Liver (tissue), 3 donors: ENCODE results near the gene MIA3.

Experiments used
- CTCF ChIP-seq: fragments of 150-350 bp; IDR thresholded peaks from 2 replicates; pipeline ENCODE4 v1.5.1; 2017; ENCODE audit warnings: improper control_type of control experiment, low read depth, low read length; ENCODE audit not compliant: missing input control
- JUND ChIP-seq, 2 donors: IDR thresholded peaks; 2 replicates each; pipeline ENCODE4 v1.6.1; 2016; ENCODE audit warnings: antibody characterized with exemption in 2 of 2
- MAX ChIP-seq: IDR thresholded peaks from 2 replicates; pipeline ENCODE4 v1.6.1; 2016; ENCODE audit warnings: antibody characterized with exemption
- RAD21 ChIP-seq, 2 donors: IDR thresholded peaks; 2 replicates each; pipeline ENCODE4 v1.6.1; 2016; ENCODE audit warnings: antibody characterized with exemption in 2 of 2, mild to moderate bottlenecking in 2 of 2
- REST ChIP-seq: IDR thresholded peaks from 2 replicates; pipeline ENCODE4 v1.6.1; 2016; ENCODE audit warnings: antibody characterized with exemption, mild to moderate bottlenecking
- TAF1 ChIP-seq: conservative IDR thresholded peaks from 2 replicates; pipeline ENCODE4 v1.6.1; 2016; ENCODE audit warnings: antibody characterized with exemption, mild to moderate bottlenecking
- ZBTB33 ChIP-seq: IDR thresholded peaks from 2 replicates; pipeline ENCODE4 v1.6.1; 2016; ENCODE audit warnings: antibody characterized with exemption
- donor health status: healthy.
- donor health status: healthy.

GRCh38 chr1:222606757-222607156, 11.1 kb upstream of the MIA3 start:
- TF ChIP-seq CTCF (no peak), ZBTB33 (no peak), RAD21 (IDR thresholded peaks at IDR 0.05) (no peak), REST (no peak), JUND (IDR thresholded peaks at IDR 0.05) (no peak), MAX (no peak), TAF1 (no peak)
